Skeletal muscle cell (primary cell): ENCODE data around the gene TTC28.
"Not testable (repeated sequence)": the region's sequence is repeated elsewhere in the genome, so short reads cannot be mapped to it uniquely, and the experiment has no call there.

Experiments used
- DNase-seq: peaks from one replicate; pipeline ENCODE4 v3.0.0-alpha.2; 2010; ENCODE audit warnings: low read depth
- H3K4me3 ChIP-seq: 2 replicates; pipeline ENCODE4 v1.5.1; 2011; ENCODE audit warnings: low read depth, mild to moderate bottlenecking, control low read depth, low read length, moderate library complexity

The TTC28 gene

GRCh38 chr22:28615423-28615822 is 64.2 kb downstream of the TTC28 start:
- H3K4me3 ChIP-seq, DNase-seq: not testable (repeated sequence)

- no peak for DNase-seq
- no peak overlapping the region for H3K4me3 ChIP-seq
Observed at GRCh38 chr22:28609921-28610320, 69.7 kb downstream of the TTC28 start.

GRCh38 chr22:28608546-28608945 is 71.1 kb downstream of the TTC28 start:
- H3K4me3 ChIP-seq: no peak overlapping the region
- no peak for DNase-seq

GRCh38 chr22:28607795-28608194 is 71.8 kb downstream of the TTC28 start:
- H3K4me3 ChIP-seq: no peak overlapping the region

GRCh38 chr22:28604966-28605761 is 74.5 kb downstream of the TTC28 start:
- no peak overlapping the region for H3K4me3 ChIP-seq

More at GRCh38 chr22:28607795-28608194, 71.8 kb downstream of the TTC28 start:
- DNase-seq: no peak

GRCh38 chr22:28601915-28602314 is 77.7 kb downstream of the TTC28 start:
- H3K4me3 ChIP-seq: no peak overlapping the region
- DNase-seq: no peak

More at GRCh38 chr22:28604966-28605761, 74.5 kb downstream of the TTC28 start:
- no peak for DNase-seq

- no peak for DNase-seq
- H3K4me3 ChIP-seq: no peak overlapping the region
Observed at GRCh38 chr22:28600546-28601143, 79.0 kb downstream of the TTC28 start.

GRCh38 chr22:28599693-28600092 is 79.9 kb downstream of the TTC28 start:
- H3K4me3 ChIP-seq: no peak overlapping the region
- DNase-seq: no peak

- H3K4me3 ChIP-seq: no peak overlapping the region
- DNase-seq: no peak
Observed at GRCh38 chr22:28597665-28598064, 82.0 kb downstream of the TTC28 start.

- no peak for DNase-seq
- H3K4me3 ChIP-seq: no peak overlapping the region
Observed at GRCh38 chr22:28594797-28595462, 84.7 kb downstream of the TTC28 start.

GRCh38 chr22:28594076-28594796 is 85.4 kb downstream of the TTC28 start:
- no peak for DNase-seq
- no peak overlapping the region for H3K4me3 ChIP-seq

GRCh38 chr22:28593299-28593698 is 86.3 kb downstream of the TTC28 start:
- H3K4me3 ChIP-seq: no peak overlapping the region
- no peak for DNase-seq

GRCh38 chr22:28589102-28589750 is 90.4 kb downstream of the TTC28 start:
- no peak for DNase-seq
- no peak overlapping the region for H3K4me3 ChIP-seq

GRCh38 chr22:28585324-28585723 is 94.3 kb downstream of the TTC28 start:
- H3K4me3 ChIP-seq: no peak overlapping the region
- no peak for DNase-seq

GRCh38 chr22:28582806-28583205 is 96.8 kb downstream of the TTC28 start:
- H3K4me3 ChIP-seq: no peak overlapping the region
- DNase-seq: peak; percentile 53

- no peak overlapping the region for H3K4me3 ChIP-seq
- DNase-seq: no peak
Observed at GRCh38 chr22:28581016-28581415, 98.6 kb downstream of the TTC28 start.

GRCh38 chr22:28576162-28576561 is 103.5 kb downstream of the TTC28 start:
- DNase-seq: no peak
- H3K4me3 ChIP-seq: no peak overlapping the region

- H3K4me3 ChIP-seq: no peak overlapping the region
- DNase-seq: no peak
Observed at GRCh38 chr22:28574159-28574788, 105.4 kb downstream of the TTC28 start.
